Activated CD4-positive, alpha-beta T cell treated with anti-CD3 and anti-CD28 coated beads, Interleukin-10, Interleukin-2, amounts not matched to agents 100 ng/mL and 50 ng/mL, durations not matched to agents 16 hours and 8 hours (primary cell): ENCODE data around the gene CMIP.
A peak's percentile ranks its signal among the peaks of the same experiment; 100 is the strongest.

Experiments
- DNase-seq: peaks from one replicate; pipeline ENCODE4 v3.0.0-alpha.2; 2020

CMIP gene

DNA sequence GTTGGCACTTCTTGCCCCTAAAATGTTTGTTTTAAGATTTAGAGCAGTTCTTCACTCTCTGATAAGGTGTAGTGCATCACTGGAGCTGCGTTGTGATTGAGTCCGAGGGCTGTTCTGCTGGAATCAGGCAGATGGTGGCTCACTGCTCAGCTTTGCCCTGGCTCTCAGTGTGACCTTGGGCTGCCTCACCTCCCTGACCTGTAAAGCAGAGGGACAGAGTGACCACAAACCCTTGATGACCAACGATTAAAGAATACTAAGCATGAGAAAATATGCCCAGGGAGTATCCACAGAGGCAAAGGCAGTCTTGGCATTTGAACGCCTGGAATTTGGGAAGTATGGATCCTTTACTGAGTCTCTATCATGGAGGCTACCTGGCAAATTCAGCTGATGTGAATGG lies 18.1 kb downstream of the CMIP start:
- no peak for DNase-seq

DNA sequence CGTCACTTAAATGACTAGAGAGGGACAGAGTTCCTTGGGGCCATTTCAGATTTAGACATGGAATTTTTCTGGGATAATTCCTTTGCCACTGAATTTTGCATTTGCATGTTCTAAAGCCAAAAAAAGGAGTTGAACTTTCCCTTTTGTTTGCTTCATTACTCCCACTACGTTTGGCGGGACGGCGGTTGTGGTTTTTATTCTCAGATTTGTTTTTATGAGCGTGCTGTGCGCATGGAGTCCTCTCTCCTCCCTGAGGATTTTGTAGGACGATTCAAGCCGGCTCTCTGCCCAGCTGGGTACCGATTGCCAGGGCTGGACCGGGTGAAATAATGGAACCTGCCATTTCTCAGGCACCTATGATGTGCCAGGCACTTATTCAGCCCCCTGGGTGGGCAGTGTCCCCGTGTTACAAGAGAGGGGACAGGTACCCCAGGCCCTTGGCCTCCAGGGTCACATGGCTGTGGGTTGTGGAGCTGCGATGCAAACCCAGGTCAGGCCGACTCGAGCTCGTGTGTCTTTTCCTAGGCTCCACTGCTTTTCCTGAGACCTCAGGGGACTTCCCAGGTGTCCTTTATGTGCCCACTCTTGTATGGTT lies 18.8 kb downstream of the CMIP start:
- no peak for DNase-seq

DNA sequence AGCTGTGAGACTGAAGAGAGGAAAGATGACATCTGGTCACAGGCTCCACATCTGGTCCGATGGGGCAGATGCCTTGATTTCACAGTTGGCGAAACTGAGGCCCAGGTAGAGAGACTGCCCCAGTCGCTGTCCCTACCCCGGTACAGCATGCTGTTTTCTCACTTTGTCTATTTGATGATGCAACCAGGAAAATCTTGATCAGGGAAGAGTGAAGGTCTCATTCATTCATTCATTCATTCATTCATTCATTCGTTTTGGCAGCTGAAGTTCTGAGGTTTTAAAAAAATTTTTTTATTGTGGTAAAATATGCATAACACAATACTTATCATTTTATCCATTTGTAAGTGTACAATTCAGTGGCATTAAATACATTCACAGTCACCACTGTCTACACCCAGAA lies 19.7 kb downstream of the CMIP start:
- DNase-seq = no peak

DNA sequence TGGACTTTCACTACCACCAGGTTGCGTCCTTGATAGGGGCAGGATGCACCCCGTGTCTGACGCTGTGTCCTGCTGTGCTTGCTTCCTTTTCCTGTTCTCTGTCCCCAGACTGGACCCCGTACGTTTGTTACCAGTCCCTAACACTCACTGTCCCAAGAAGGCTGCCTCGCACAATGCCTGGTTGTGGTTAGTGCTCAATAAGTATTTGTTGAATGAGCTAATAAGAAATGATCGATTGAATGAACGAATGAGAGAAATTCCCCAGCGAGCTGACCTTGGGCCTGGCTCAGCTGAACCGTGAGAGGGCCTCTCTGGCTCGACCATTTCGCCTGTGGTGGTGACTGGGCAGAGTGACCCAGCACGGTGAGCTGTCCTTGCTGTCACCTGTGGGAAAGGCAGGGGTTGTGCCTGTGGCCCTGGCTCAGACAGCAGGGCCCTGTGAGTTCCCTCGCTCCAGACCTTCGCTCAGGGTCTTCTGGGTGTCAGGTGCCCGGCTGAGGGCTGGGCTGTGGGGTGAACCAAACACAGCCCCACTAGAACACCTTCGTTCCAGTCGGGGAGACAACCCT lies 20.9 kb downstream of the CMIP start:
- DNase-seq = no peak

GRCh38 chr16:81466356-81466980 lies 21.9 kb downstream of the CMIP start:
- no peak for DNase-seq

DNA sequence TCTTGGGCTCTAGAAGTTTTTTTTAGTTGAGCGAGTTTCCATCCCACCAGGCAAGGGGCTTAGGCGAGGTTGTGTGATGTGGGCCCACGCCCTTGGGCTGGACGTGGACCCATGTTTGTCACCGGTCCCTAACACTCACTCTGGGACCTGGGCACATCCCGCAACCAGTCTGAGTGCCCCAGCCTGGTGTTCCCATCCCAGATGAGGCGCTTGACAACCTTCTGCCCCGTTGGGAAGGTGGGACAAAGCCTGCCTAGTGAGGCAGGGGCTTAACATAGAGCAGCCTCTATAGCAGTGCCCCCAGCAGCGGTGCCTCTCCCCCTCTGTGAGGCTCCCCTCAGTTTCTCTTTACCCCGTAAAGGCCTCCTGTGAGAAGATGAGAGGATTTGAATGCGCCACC lies 22.5 kb downstream of the CMIP start:
- DNase-seq = no peak

DNA sequence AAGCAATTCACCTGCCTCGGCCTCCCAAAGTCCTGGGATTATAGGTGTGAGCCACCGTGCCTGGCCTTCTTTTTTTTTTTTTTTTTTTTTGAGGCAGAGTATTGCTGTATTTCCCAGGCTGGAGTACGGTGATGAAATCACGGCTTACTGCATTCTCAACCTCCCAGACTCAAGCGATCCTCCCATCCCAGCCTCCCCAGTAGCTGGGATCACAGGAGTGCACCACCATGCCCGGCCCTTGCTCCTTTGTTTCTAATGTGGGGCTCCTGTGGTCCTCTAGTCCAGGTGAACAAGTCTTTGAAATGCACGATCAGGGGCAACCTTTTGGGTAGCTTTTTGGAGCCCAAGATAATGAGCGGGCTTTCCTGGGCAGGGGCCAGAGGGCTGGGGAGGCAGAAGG lies 23.2 kb downstream of the CMIP start:
- DNase-seq = no peak

DNA sequence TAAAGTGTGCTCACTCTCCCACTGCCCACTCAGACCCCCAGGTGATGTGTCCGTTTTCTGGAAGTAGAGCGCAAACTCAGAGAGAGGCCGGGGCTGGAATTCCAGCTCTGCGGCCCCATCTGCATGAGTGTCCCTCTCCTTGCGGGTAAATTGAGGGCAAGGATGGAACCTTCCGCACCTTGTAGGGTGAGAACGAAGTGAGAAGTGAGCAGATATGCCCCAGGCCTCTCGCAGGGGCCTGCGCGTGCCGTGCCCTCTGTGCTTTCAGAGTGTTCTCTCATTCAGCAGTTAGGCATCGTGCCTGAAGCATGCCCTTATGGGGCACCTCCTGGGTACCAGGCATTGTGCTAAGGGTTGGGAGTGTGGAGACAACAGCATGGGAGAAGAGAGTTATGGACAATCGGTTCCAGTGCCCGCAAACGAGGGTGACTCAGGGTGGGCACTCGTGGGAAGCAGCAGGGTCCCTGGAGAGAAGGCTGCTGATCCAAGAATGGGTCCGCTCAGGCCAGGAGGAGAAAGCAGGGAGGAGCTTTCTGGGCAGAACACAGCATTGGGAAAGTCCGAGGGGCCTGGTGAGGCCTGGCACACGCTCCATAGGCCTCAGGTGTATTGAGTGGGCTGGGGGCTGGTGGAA lies 23.8 kb downstream of the CMIP start:
- DNase-seq = no peak

DNA sequence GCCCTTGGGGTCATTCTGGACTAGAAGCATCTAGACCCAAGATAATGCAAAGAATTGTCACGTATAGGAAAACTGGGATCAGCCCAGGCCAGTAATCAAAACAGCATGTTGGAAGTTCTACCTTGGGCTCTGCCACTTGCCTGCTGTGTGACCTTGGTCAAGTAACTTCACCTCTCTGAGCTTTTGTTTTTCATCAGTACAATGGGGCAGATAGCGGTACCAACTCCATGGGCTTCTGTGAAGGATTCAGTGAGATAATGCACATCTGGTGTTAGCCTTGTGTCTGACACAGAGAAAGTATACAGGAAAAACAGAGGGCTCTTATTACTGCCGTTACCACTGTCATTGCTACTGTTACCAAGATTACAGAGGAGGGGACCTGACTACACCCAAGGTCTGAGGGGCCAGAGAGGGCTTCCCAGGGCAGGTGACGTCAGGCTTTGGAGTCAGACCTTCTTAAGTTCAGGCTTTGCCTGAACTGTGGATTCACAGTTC lies 24.6 kb downstream of the CMIP start:
- DNase-seq = no peak

DNA sequence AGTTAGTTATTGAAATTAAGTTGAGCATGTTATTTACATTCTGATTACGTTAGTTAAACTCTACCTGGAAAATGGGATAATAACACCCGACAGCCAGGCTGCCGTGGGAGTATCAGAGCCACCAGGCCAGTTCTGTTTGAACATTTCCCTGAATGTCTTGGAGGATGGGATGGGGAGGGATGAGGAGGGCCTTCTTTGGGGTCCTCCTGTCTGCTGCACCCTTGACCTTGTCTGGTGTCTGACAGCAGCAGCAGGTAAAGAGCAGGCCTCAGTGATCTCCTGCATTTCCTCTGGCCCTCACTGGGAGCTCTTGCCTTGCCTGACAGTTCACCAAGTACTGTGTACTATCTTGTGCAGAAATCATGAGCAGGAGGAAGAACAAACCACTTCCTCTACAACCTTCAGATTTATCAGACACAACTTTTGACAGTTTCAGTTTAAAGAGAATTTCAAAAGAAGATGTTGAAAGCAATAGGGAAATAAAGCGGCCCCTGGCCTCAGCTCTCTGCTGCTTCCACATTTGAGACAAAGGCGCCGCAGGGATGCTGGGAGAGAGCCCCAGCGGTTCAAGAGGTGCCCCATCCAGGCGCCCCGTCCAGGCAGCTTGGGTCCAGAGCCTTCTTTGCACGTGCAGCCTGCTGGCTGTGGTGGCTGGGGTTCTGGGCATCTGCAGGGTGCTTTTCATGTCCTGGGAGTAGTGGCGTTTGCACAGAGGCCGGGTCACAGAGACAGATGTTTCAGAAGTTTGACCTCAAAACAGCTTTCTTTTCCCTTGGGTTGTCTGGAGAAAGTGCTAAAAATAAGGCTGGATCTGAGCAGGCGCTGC lies 25.3 kb downstream of the CMIP start:
- peak; percentile 79 for DNase-seq

- no peak for DNase-seq
Measured at GRCh38 chr16:81470796-81471636, 26.4 kb downstream of the CMIP start.

DNA sequence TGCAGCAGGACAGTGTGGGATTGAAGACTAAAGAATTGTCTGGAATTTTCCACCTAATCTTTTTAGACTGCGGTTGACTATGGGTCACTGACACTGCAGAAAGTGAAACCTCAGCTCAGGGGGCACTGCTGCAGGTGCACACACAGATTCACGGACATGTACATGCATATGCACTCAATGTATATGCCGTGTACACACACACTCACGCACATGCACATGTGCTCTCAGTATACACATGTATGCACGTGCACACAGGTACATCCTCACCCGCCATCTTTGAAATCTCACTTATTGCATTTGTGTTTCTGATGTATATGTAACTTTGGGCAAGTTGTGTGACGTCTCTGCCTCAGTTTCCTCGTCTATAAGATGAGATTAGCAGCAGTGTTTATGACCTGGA lies 27.3 kb downstream of the CMIP start:
- DNase-seq = no peak

- no peak for DNase-seq
Measured at GRCh38 chr16:81472391-81472790, 27.8 kb downstream of the CMIP start.

DNA sequence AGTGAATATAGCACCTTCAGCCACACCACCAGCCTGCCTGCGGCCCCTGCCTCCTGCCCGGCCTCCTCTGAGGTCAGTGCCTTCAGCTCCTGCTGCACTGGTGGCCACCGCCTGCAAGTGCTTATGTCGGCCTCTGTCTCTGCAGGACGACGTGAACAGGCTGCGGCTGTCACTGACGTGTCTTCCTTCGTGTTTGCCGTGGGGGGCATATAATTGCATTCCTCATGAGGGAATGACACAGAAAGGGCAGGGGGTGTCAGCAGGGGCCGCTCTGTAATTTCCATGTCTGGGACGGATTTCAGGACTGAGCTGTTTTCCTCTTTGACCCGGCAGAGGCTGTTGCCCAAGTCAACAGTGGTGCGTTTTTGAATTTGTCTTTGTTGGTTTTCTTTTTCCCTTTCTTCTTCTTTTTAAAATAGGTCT lies 28.5 kb downstream of the CMIP start:
- DNase-seq = no peak

GRCh38 chr16:81473558-81473957 lies 28.9 kb downstream of the CMIP start:
- no peak for DNase-seq

DNA sequence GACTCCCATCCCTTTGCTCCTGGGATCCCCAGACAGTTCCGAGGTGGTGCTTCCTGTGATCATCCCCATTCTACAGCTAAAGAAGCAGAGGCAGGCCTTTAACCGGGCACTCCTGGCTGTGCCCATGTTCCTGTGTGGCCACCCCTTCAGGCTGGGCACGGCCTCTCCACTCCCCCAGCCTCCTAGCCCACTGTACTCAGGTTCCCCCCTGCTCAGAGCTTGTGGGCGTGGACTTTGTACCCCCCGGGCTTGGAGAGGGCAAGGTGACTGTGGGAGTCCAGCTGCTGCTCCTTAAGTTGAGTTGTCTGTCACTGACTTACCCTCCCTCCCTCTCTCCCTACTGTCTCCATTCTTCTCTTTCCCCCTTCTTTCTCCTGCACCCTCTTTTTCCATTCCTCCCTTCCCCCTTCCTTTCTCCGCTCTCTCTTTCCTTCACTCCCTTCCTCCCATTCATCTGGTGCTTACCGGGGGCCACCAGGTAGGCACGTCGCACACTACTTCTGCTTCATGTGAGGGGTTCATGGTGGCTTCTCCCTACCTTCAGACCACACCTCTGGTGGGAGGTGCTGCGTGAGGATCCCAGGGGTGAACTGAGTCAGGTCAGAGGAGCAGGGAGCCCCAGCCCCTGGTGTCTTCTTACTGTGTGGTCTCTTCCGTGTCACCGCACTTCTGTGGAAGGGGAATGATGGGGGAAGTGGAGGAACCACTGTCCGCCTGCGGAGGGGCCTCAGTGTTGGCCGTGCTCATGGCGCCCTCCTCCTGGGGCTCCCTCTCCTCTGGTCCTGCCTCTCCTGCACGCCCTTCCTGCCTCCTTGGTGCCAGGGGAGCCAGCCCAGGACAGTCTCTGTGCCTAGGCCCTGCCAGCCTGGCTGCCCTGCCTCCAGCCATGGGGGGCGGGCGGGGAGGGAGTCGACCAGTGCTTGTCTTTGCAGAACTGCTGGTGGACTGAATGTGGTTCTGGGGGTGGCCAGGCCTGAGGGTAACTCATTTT lies 29.7 kb downstream of the CMIP start:
- no peak for DNase-seq

GRCh38 chr16:81477697-81478693 lies 33.4 kb downstream of the CMIP start:
- DNase-seq = no peak

DNA sequence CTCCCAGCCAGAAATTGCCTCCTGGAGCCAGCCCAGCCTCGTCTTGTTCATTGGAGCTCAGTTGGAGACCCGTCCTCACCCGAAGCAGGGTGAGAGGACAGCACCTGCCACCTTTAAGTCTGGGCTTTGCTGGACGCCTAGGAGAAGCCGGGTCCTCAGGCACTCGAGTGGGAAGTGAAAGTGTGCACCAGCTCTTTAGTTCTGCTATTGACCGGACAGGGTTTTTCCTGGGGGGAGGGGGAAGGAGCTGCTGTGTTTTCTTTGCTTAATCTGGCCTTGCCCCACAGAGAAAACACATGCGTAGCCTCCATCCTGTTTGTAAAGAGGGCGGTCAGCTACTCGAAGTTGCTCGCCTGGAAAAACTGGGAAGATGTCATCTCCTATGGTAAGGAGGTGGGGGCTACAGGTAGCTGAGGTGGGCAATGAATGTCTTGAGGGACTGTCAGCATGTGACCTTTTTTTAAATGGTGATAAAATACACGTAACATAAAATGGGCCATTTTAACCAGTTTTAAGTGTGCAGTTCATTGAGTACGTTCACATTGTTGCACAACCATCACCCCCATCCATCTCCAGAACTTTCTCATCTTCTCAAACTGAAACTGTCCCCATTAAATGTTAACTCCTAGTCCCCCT lies 34.4 kb downstream of the CMIP start:
- no peak for DNase-seq

DNA sequence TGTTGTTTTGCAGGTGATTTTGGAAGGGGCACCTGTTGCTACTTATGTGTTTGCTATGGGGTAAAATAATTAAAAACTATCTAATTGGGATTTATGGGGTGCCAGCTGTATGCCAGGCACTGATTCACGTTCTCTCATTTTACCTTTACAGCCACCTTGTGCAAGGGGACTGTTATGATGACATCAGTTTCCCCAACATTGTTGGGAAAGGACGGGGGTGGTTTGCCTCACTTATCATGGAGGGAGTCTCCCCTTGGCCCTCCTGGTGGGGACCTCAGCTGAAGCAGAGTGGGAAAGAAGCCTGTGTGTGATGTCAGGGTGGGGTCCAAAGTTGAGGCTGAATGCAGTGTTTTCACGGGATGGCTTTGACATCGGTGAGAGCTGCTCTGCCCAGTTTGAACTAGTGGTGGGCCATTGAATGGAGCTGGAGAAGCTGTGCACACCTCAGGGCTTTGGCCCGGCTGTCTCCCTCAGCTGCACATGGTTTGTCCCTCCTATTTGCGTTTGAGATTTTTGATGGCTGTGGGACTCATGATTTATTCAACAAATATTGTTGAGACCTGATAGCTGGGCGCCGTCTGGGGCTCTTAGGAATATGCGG lies 36.1 kb downstream of the CMIP start:
- no peak for DNase-seq
